SH-SY5Y (cell line): ENCODE results near the gene MAP3K5.

ENCODE experiments used
- GATA2 ChIP-seq: IDR thresholded peaks from 2 replicates; pipeline ENCODE4 v1.6.1; 2011; ENCODE audit warnings: mild to moderate bottlenecking, low read depth, low read length
- GATA3 ChIP-seq: IDR thresholded peaks from 2 replicates; pipeline ENCODE4 v1.6.1; 2011; ENCODE audit warnings: low read depth, mild to moderate bottlenecking, low read length, moderate library complexity

Gene MAP3K5

GRCh38 chr6:136550330-136551071 is 241.8 kb downstream of the MAP3K5 start, which contains the start of gene MAP7:
Gene MAP7 (minus strand): TSS chr6:136550422. CDS start chr6:136550408, 14 bp downstream.
- no peak for TF ChIP-seq GATA3
- TF ChIP-seq GATA2: peak; percentile 61

GRCh38 chr6:136550045-136550329 is 242.3 kb downstream of the MAP3K5 start:
- TF ChIP-seq GATA3: no peak
- TF ChIP-seq GATA2: no peak

GRCh38 chr6:136549300-136550044 is 242.8 kb downstream of the MAP3K5 start:
- TF ChIP-seq GATA2 (no peak), GATA3 (no peak)

- TF ChIP-seq GATA2 (no peak), GATA3 (no peak)
Observed at GRCh38 chr6:136548582-136549299, 243.5 kb downstream of the MAP3K5 start.

GRCh38 chr6:136547871-136548270 is 244.4 kb downstream of the MAP3K5 start:
- no peak for TF ChIP-seq GATA3

GRCh38 chr6:136547336-136547735 is 244.9 kb downstream of the MAP3K5 start:
- no peak for TF ChIP-seq GATA2
- no peak for TF ChIP-seq GATA3

GRCh38 chr6:136546331-136546730 is 245.9 kb downstream of the MAP3K5 start:
- no peak for TF ChIP-seq GATA2
- TF ChIP-seq GATA3: no peak

GRCh38 chr6:136544326-136544725 is 248.0 kb downstream of the MAP3K5 start:
- TF ChIP-seq GATA3: no peak
- no peak for TF ChIP-seq GATA2

GRCh38 chr6:136541395-136541794 is 250.9 kb downstream of the MAP3K5 start:
- TF ChIP-seq GATA3: no peak
- TF ChIP-seq GATA2: no peak

- TF ChIP-seq GATA2 (no peak), GATA3 (no peak)
Observed at GRCh38 chr6:136539967-136540652, 252.2 kb downstream of the MAP3K5 start.

GRCh38 chr6:136538836-136539235 is 253.4 kb downstream of the MAP3K5 start:
- TF ChIP-seq GATA2 (no peak), GATA3 (no peak)

GRCh38 chr6:136535880-136536650 is 256.2 kb downstream of the MAP3K5 start:
- TF ChIP-seq GATA2 (no peak), GATA3 (no peak)

GRCh38 chr6:136535017-136535765 is 257.1 kb downstream of the MAP3K5 start:
- TF ChIP-seq GATA3: no peak
- no peak for TF ChIP-seq GATA2
